NCI-H82 (cell line): ENCODE results near the gene PIP4K2C.

Experiments
- DNase-seq: peaks from one replicate; lab custom pipeline; 2025; lab: John Stamatoyannopoulos, UW

Gene PIP4K2C

GRCh38 chr12:57621497-57622292 is 30.7 kb downstream of the PIP4K2C start:
- peak; percentile 78 for DNase-seq

- DNase-seq, result no peak
These were observed 31.6 kb downstream of the PIP4K2C start for GRCh38 chr12:57622293-57623245.

- no peak for DNase-seq
These were observed 32.4 kb downstream of the PIP4K2C start for GRCh38 chr12:57623385-57623784.

- DNase-seq, result no peak
These were observed 32.9 kb downstream of the PIP4K2C start for GRCh38 chr12:57623811-57624390.

DNA sequence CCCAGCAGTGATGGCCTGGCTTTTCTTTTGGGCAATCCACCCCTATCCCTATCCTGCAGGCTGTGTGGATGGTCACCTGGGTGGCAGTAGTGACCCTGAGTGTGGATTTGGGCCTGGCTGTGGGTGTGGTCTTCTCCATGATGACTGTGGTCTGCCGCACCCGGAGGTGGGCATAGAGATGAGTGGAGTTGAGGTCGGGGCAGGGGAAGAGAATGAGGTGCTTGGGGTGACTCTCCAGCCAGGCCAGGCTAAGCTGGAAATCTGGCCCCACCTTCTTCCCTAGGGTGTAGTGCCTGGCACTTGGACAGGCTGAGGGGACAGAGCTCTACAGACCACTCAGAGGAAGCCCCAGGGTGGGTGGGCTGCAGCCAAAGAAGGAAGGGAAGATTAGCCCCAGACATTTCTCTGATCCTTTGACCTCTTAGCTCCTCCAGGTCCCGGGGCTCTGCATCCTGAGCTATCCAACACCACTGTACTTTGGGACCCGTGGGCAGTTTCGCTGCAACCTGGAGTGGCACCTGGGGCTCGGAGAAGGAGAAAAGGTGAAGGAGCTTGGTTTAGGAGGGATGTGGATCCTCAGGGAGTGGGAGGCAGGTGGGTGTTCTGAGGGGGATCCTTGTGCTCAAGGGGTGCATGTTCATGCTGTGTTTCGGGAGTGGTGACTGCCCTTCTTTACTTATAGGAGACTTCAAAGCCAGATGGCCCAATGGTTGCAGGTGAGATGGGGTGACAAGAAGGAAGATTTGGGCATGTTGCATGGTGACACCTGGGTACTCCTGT is 33.6 kb downstream of the PIP4K2C start:
- no peak for DNase-seq

DNA sequence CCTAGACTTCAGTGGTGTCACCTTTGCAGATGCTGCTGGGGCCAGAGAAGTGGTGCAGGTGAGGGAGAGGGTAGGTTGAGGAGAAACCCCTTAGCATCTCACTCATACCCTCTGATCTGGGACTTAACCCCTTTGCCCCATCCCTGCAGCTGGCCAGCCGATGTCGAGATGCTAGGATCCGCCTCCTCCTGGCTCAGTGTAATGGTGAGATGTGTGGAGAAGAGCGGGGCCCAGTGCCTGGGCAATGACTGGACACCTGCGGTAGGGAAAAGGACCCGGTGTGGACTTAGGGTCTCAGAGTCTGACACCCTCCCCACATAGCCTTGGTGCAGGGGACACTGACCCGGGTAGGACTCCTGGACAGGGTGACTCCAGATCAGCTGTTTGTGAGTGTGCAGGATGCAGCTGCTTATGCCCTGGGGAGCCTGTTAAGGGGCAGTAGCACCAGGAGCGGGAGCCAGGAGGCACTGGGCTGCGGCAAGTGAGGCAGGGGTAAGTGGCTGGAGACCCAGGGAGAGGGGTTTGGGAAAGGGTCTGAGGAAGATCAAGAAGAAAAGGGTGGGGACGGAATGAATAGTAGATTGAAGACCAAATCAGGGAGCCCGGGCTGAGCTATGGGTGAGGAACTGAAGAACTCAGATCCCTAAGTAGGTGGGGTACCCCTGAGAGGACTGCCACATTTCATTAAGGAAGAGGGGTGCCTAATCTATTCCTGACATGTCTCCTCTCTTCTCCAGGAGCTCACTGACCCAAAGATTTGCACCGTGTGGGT is 34.5 kb downstream of the PIP4K2C start:
- no peak for DNase-seq

DNA sequence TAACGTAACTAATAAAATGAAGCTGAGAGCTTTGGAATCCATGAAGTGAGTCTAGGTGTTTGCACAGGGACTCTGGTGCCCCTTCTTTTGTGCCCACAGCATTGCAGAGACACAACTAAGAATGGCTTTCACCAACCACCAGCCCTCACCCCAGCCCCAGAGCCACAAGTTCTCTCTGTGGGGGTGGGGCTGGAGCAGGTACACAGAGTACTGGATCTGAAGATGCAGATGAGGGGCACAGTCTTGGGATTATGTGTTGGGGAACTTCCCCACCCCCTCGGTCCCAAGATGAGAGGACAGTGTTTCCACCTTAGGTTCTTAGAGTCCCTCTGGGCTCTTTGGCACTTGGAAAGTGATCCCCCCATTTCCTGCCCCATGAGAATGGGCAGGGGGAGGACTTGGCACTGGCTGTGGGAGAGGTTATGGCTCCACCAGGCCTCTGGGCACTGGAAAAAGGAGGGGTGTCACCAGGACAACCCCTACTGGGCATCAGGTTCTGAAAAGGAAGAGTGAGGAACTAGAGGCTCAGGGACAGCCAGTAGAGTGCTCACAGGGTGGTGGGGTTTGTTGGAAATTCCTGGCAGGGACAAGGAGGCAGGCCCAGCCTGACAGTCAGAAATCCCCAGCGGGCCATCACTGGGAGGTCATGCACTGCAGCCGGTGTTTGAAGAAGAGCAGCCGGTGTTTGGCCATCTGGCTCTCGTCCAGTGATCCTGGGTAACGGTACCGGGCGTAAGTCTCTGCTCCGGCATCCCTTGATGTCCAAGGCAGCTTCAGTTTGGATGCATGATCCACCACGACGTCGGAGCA is 35.3 kb downstream of the PIP4K2C start:
- DNase-seq, result no peak

DNA sequence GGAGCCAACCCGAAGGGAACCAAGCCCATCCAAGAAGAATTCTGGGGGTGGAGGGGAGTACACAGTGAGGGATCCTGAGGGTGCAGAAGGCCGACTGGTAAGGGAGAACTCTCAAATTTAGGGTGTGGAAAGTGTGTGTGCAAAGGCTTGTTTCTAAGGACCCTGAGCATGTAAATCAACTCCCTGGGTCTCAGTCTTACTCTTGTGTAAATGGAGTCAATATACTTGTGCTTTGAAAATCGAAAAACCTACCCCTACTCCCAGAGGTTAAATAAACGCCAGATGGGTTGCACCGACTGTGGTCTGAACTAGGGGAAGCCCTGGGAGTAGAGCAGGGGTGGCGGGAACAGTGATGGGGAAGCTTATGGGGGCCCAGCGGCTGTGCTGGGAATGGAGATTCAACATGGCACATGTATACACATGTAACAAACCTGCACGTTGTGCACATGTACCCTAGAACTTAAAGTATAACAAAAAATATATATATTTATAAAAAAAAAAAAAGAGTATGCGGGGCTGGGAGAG is 36.0 kb downstream of the PIP4K2C start:
- DNase-seq, result no peak

DNA sequence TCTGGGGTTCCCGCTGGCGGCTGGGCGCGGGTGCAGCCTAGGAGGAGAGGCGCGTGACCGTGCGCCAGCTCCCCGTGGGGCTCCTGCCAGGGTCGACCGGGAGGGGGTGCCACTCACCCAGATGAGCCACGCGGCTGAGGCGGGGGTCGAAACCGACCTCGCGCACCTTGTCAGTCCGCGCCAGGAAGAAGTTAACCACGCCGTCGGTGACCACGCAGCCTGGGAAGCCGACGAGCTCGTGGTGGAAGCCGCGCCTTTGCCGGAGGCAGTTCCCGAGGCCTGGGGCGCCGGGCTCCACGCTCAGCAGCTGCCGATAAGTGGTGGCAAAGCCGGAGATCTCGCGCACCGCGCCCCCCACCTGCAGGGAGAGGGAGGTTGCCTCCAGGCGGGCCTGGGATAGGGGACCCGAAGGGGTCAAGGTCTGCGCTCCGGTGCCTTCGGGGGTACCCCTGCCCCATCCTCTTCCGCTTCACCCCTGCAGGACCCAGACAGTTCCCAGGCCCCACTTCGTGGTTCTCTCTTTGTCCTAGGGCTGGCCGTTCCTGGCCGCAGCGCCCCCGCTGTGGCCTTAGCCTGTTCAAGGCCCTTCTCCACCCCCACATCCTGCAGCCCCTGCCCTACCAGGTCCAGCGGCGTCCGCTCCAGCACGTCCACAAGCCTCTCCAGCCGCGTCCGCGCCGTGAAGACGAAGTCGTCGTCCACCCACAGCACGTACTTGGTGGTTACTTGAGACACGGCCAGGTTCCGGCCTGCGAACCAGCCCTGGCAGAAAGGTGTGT is 36.7 kb downstream of the PIP4K2C start:
- DNase-seq, result no peak

GRCh38 chr12:57628280-57629191 is 37.5 kb downstream of the PIP4K2C start:
- no peak for DNase-seq

DNA sequence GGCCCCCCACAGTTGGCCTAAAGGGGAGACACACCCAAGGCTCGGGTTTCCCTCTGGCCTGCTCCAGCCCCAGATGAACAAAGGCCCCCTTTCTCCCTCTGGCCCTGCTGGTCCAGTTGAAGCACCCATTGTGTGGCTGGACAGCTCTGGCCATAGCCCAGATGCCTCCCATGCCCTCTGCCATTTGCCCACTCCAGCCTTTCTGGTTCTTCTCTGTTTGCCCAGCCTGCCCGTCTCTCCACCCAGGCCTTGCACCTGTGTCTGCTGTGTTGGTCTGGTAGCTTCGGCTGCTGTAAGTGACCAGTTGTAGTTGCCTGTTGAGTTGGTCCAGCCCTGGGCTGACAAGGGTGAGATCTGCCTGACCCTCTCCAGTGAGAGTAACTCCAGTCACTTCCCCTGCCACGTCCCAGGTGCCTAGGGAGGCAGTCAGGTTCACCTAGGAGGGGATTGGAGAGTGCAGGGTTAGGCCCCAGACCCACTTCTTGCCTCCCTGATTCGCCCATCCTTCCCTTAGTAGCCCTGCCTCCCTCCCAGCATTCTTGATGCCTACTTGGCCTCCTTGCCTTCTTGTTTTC is 39.0 kb downstream of the PIP4K2C start:
- DNase-seq, result no peak

GRCh38 chr12:57630891-57631433 is 40.0 kb downstream of the PIP4K2C start:
- no peak for DNase-seq

DNA sequence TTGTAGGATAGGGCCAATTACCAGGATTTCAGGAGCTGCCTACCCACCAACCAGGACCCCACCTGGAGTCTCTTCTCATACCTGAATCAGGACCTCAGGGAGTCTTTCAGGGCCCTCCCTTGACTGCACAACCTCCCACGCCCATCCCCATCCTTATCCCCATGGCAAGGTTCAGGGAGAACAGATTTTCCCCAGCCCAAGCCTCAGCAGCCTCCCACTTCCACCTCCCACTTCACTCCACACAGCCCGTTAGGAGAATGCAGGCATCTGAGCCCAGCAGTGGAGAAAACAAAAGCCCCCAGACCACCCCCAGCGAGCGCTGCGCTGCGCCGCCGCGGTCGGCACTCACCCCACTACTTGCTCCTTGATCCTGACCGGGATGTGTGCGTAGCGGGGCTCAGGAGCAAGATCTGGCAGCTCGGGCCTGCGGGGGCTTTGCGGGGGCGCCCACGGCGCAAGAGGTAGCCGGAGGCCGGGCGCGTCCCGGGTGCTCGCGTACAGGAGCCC is 40.6 kb downstream of the PIP4K2C start:
- no peak for DNase-seq

DNA sequence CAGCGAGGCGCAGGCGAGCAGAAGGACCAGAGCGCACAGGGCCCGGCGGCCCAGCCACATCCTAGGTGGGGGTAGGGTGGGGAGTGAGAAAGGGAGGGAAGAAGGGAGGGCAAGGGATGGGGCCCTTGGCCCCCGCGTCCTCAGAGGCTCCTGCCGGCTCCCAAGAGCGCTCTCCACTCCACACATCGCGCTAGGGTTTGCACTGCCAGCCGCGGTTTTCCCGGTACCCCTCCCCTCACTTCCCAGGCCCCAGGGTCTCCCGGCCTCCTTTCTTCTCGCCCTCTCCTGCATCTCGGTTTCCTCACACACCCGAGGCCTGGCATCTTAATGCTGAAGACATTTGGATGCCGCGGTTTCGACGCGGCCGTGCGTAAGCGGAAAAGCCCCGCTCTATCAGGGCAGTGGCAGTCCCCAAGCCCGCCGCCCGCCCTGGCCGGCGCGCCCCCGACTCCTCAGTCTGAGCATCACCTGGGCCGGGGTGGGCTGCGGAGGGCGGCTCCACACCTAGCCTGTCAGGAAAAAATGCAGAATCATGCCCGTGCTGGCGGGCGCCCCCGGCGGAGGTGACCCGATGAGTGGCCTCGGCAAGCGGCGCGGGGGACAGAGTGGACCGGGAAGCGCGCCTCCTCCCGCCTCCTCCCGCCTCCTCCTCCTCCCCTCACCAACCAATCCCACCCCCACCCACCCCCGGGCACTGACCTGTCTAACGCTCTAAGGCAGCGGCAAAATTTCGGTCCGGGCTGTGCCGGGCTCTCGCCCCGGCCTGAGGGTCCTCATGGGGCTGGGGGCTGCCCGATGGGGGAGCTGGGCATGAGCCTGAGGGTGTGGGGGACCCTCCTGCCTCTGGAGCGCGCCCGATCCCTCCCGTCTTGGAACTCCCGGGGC is 41.3 kb downstream of the PIP4K2C start:
- DNase-seq, result peak; percentile 71

DNA sequence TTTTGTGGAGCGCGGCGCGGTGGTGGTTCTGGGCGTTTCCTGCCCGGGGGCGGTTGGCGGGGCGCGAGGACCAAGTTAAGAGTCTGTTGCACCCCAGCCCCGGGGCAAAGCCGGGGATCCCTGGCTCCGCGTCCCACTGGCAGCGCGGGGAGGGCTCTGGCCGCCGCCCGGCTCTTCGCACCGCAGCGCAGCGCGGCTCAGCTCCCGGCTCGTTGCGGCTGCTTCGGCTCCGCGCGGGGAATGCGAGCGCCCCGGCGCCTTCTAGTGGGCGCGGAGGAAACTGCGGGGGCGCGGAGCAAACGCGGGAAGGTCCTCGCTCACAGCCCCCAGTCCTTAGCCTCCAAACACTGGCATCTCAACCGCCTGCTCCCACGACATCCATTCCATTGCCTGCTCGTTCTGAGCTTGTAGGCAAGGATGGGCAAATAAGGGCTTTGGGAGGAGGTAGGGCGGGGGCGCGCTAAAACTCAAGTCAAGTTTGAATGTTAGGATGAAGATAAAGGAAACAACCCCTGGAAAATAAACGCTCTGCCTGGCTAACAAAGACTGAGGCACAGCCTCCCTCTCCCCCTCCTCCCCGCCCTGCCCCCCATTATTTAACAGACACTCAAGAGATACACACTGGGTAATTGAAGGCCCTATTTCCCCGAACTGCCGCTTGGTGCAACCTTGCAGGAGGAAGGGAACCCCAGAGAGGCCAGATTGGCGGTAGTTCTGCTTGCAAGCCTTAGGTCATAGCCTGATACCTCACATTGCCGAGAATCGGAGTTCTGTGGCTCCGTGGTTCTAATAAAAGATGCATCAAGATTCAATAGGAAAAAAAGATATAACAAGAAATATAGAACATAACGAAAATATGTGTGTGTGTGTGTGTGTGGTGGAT is 42.2 kb downstream of the PIP4K2C start, which contains the start of gene B4GALNT1:
TSS of gene B4GALNT1 (minus strand) at position 244 of the 883 bp plus-strand sequence. CDS start 1,069 bp downstream, outside the sequence.
- DNase-seq, result peak; percentile 88
